ENCODE results near the gene SF1. TPM values are rescaled to one million over a fixed set of nuclear protein-coding genes. Genes with fewer than 3 reads are reported as not detected.

SF1 gene
- total and polyA plus RNA-seq, 12 donors: 76.2 to 395 (median 213) TPM

DNA sequence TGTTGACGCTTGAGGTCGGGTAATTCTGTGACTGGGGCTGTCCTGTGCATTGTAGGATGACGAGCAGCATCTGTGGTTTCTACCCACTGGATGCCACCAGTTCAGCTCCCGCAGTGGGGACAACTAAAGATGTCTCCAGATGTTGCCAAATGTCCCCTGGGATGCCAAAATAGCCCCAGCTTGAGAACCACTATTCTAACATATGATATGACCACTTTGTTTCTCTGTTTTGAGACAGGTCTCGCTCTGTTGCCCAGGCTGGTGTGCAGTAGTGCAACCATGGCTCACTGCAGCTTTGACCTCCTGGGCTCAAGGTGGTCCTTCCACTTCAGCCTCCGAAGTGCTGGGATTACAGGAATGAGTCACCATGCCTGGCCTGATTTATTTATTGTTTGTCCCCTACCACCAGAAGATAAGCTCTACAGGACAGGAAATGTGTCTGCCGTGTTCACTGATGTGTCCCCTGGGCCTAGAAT, 36.4 kb upstream of the SF1 start:
- DNase-seq: no peak
- intact Hi-C loops (cut with DNase I): no loop called here
- H3K36me3 ChIP-seq (replicated peaks in 1 of 2): no peaks in the 10 kb centered on the region
- H3K27ac ChIP-seq: no peak overlapping the region
- no peaks in the 10 kb centered on the region for H3K9me3 ChIP-seq (replicated peaks in 1 of 3)
- no peaks in the 10 kb centered on the region for H3K27me3 ChIP-seq
- no peak overlapping the region for H3K4me3 ChIP-seq
- no peak for TF ChIP-seq POLR2A (IDR thresholded peaks at IDR 0.05)
- TF ChIP-seq, protein P1, sequence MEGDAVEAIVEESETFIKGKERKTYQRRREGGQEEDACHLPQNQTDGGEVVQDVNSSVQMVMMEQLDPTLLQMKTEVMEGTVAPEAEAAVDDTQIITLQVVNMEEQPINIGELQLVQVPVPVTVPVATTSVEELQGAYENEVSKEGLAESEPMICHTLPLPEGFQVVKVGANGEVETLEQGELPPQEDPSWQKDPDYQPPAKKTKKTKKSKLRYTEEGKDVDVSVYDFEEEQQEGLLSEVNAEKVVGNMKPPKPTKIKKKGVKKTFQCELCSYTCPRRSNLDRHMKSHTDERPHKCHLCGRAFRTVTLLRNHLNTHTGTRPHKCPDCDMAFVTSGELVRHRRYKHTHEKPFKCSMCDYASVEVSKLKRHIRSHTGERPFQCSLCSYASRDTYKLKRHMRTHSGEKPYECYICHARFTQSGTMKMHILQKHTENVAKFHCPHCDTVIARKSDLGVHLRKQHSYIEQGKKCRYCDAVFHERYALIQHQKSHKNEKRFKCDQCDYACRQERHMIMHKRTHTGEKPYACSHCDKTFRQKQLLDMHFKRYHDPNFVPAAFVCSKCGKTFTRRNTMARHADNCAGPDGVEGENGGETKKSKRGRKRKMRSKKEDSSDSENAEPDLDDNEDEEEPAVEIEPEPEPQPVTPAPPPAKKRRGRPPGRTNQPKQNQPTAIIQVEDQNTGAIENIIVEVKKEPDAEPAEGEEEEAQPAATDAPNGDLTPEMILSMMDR (IDR thresholded peaks at IDR 0.05): no peak
- H3K4me1 ChIP-seq (replicated peaks in 1 of 2): peaks cover 2 to 10% of the 10 kb centered on the region in 2 donors
- WGBS, 4 donors: 53 to 70% (median 65%) methylated on average over 6 to 7 of the region's 7 CpGs

DNA sequence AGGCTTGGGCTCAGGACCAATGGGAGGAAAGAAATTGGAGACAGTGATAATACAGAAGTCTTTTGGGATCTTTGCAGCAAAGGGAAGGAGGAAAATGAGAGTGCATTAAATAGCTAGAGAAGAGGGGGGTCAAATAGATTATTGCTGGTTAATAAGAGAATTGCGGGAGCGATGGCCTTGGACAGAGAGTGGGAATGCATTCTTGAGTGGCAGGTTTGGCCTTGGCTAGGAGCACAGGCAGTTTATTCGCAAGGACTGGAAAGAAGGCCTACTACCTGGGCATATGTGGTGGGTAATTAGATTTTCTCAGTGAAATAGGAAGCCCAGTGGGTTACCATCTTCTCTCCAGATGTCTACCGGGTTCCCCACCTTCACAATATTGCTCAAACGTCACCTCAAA, 35.5 kb upstream of the SF1 start:
- Histone ChIP-seq H3K36me3 (replicated peaks in 1 of 2) (no peaks in the 10 kb centered on the region), H3K27ac (peak overlapping the region in 1 of 5 donors; percentile 7), H3K4me1 (replicated peaks in 1 of 2) (peaks cover 8 to 17% of the 10 kb centered on the region in 2 donors), H3K4me3 (no peak overlapping the region), H3K9me3 (replicated peaks in 1 of 3) (no peaks in the 10 kb centered on the region), H3K27me3 (no peaks in the 10 kb centered on the region)
- intact Hi-C loops (cut with DNase I): no loop called here
- WGBS, 4 donors: 37 to 59% (median 55%) methylated on average over 5 of the region's 5 CpGs
- DNase-seq: peak in 1 of 7 donors; percentile 33
- no peak for TF ChIP-seq POLR2A (IDR thresholded peaks at IDR 0.05)
- TF ChIP-seq, protein P1 (IDR thresholded peaks at IDR 0.05): no peak

DNA sequence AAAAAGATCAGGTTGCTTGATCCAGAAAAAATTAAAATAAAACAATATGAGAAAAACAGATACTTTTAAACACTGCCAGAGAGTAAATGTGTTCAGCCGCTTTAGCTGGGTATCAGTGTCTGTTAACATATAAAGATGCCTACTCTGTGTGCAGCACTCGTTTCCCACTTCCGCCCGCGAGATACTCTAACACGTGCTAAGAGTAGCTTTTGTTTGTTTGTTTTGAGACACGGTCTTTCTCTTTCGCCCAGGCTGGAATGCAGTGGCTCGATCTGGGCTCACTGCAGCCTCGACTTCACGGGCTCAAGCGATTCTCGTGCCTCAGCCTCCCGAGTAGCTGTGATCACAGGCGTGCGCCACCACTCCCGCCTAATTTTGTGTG, 32.5 kb upstream of the SF1 start:
- H3K27me3 ChIP-seq: no peaks in the 10 kb centered on the region
- H3K27ac ChIP-seq: no peak overlapping the region
- WGBS, 4 donors: 50 to 56% (median 53%) methylated on average over 17 of the region's 17 CpGs
- peak in 3 of 7 donors; percentile 29 to 67 (median 47) for DNase-seq
- intact Hi-C loops (cut with DNase I): no loop called here
- H3K9me3 ChIP-seq (replicated peaks in 1 of 3): no peaks in the 10 kb centered on the region
- TF ChIP-seq, protein P1 (IDR thresholded peaks at IDR 0.05): no peak
- TF ChIP-seq POLR2A (IDR thresholded peaks at IDR 0.05): no peak
- peaks cover 8 to 17% of the 10 kb centered on the region in 2 donors for H3K4me1 ChIP-seq (replicated peaks in 1 of 2)
- H3K4me3 ChIP-seq: peak overlapping the region in 1 of 4 donors; percentile 87
- H3K36me3 ChIP-seq (replicated peaks in 1 of 2): peaks cover 0 to 14% of the 10 kb centered on the region in 2 donors

DNA sequence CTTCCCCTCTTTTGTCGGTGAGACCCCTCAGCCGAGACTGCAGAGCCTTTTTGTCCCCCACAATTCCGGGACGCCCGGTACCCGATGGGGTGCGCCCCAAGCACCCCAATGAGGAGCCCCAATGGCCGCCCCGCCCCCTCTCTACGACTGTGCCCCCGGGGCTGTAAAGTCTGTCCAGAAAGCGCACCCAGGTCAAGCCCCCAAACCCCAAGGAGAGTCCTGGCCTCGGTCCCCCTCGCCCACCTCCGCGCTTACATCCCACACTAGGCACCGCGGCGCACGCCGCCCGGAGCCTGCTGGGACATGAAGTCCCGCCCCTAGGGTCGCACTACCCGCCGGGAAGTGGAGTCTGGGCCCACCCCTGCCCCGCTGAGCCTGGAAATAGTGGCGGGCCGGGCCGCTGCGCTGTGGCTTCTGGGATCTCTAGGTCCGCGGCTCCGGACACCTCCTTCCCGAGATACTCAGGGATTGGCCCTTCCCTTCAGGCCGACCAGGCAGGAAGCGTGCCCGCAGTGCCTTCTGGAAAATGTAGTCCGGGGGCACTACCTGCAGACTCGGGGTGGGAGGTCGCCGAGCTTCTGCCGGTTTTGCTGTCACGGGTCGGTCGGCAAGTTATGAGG, 32.0 kb upstream of the SF1 start, which contains the start of gene MEN1:
TSS of gene MEN1 (minus strand) at position 281 of the 620 bp plus-strand sequence. CDS start 442 bp downstream, outside the sequence.
- Histone ChIP-seq H3K4me1 (replicated peaks in 1 of 2) (peaks cover 8 to 17% of the 10 kb centered on the region in 2 donors), H3K9me3 (replicated peaks in 1 of 3) (no peaks in the 10 kb centered on the region), H3K27me3 (no peaks in the 10 kb centered on the region), H3K4me3 (peak within 1 kb of the TSS; percentile 55 to 89 (median 76)), H3K36me3 (replicated peaks in 1 of 2) (peaks cover 0 to 19% of the 10 kb centered on the region in 2 donors), H3K27ac (peak within 1 kb of the TSS in 2 of 5 donors; percentile 26 to 43)
- intact Hi-C loops (cut with DNase I): no loop called here
- DNase-seq: peak; percentile 93 to 98 (median 97)
- WGBS, 4 donors: 0 to 1% (median 0%) methylated on average over 14 to 46 of the region's 46 CpGs
- peak; percentile 19 to 79 for TF ChIP-seq POLR2A (IDR thresholded peaks at IDR 0.05)
- TF ChIP-seq, protein P1 (IDR thresholded peaks at IDR 0.05): no peak

Measured in adrenal gland (tissue), 12 donors.